Neural progenitor cell (in vitro differentiated cells): ENCODE measurements around the gene LDB2.

ENCODE experiments used
- EZH2 ChIP-seq: fragments of 200-600 bp; sonication (generic); IDR thresholded peaks from 2 replicates; pipeline ENCODE4 v1.6.1; 2017; ENCODE audit warnings: antibody characterized with exemption, mild to moderate bottlenecking, moderate library complexity
- TF ChIP-seq, protein P1 (sequence below): fragments of 200-600 bp; sonication (generic); IDR thresholded peaks from 2 replicates; pipeline ENCODE4 v1.5.1; 2017; ENCODE audit warnings: antibody characterized with exemption, mild to moderate bottlenecking

DNA sequence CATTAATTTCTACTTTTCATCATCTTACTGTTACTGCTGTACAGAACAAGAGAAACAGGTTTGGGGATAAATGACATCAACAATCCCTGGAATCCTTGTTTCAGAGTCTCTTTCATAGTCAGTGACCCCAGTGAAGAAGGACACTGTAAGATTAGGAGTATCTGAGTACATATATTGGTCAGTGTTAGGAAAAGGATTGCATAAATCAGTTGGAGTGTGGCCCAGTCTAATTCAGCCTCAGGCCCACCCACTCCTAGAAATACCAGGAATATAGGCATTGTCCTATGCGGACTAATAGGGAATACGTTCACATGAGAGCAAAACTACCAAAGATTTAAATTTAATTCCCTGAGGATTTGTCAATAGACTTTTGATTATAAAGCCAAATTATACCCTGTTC lies 237.8 kb downstream of the LDB2 start:
- TF ChIP-seq, protein P1, sequence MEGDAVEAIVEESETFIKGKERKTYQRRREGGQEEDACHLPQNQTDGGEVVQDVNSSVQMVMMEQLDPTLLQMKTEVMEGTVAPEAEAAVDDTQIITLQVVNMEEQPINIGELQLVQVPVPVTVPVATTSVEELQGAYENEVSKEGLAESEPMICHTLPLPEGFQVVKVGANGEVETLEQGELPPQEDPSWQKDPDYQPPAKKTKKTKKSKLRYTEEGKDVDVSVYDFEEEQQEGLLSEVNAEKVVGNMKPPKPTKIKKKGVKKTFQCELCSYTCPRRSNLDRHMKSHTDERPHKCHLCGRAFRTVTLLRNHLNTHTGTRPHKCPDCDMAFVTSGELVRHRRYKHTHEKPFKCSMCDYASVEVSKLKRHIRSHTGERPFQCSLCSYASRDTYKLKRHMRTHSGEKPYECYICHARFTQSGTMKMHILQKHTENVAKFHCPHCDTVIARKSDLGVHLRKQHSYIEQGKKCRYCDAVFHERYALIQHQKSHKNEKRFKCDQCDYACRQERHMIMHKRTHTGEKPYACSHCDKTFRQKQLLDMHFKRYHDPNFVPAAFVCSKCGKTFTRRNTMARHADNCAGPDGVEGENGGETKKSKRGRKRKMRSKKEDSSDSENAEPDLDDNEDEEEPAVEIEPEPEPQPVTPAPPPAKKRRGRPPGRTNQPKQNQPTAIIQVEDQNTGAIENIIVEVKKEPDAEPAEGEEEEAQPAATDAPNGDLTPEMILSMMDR, result no peak
- no peak for TF ChIP-seq EZH2
